ENCODE data around the gene CABCOCO1.

DNA sequence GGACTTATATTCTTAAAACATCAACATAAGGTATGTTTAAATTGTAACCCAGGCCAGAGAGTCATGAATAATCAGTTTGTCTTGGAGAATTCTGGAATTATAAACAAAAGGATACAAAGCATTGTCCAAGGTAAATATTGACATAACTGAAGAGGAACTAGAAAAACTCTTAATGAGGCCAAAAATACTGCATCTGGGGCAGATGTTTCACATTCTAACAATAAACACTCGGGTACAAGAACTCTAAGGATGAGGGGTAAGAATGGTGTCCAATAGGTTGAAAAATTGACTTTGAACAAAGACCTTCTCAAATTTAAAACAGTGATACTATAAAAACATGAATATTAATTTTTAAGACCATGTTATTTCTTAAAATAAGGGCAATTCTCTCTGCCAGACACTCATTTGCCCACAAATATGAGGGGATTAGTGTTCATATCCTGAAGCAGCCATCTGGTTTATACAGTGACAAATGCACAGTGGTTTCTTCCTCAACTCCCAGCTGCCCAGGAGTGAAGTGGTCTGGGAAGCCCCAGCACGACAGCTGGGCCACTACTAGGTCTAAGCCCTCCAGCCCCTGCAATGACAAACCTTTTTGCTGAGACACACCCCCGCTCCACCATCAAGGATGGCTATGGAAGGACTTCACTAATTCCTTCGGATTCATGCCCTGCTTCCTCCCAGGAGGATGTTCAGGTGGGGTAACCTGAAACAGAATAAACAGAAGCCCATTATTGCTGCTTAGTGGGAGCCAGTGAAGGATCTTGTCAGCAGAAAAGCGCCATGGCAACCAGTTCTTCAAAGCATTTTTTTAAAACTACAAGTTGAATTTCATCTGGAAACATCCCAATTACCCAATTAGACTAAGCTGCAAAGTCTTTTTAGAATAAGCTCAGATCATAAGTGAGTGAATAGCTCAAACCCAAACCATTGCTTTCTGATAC is 131.3 kb downstream of the CABCOCO1 start:
- TF ChIP-seq TAF1 (IDR thresholded peaks at IDR 0.05; ENCODE audit: borderline replicate concordance, insufficient read depth, low read length) (no peak), POLR2AphosphoS5 (IDR thresholded peaks at IDR 0.05; ENCODE audit: low read depth, low read length) (no peak)
- TF ChIP-seq, protein P1, sequence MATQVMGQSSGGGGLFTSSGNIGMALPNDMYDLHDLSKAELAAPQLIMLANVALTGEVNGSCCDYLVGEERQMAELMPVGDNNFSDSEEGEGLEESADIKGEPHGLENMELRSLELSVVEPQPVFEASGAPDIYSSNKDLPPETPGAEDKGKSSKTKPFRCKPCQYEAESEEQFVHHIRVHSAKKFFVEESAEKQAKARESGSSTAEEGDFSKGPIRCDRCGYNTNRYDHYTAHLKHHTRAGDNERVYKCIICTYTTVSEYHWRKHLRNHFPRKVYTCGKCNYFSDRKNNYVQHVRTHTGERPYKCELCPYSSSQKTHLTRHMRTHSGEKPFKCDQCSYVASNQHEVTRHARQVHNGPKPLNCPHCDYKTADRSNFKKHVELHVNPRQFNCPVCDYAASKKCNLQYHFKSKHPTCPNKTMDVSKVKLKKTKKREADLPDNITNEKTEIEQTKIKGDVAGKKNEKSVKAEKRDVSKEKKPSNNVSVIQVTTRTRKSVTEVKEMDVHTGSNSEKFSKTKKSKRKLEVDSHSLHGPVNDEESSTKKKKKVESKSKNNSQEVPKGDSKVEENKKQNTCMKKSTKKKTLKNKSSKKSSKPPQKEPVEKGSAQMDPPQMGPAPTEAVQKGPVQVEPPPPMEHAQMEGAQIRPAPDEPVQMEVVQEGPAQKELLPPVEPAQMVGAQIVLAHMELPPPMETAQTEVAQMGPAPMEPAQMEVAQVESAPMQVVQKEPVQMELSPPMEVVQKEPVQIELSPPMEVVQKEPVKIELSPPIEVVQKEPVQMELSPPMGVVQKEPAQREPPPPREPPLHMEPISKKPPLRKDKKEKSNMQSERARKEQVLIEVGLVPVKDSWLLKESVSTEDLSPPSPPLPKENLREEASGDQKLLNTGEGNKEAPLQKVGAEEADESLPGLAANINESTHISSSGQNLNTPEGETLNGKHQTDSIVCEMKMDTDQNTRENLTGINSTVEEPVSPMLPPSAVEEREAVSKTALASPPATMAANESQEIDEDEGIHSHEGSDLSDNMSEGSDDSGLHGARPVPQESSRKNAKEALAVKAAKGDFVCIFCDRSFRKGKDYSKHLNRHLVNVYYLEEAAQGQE (IDR thresholded peaks at IDR 0.05; ENCODE audit: insufficient read depth in 1 of 2, low read depth in 2 of 2, low read length in 2 of 2), result no peak

Measured in PFSK-1 (cell line).